Breast epithelium (tissue), 3 donors: ENCODE measurements around the gene GMIP.

ENCODE experiments used
- CTCF ChIP-seq, 3 donors: fragments of 450-650 bp; IDR thresholded peaks; one replicate each; pipeline ENCODE4 v1.5.1; 2016 to 2017; ENCODE audit warnings: antibody characterized with exemption in 3 of 3, mild to moderate bottlenecking in 3 of 3, moderate library complexity in 3 of 3
- POLR2A ChIP-seq: fragments of 450-650 bp; IDR thresholded peaks from one replicate; pipeline ENCODE4 v1.6.1; 2016; ENCODE audit warnings: antibody characterized with exemption, mild to moderate bottlenecking, moderate library complexity
- POLR2AphosphoS5 ChIP-seq, 3 donors: sonication (generic); formaldehyde crosslinking; IDR thresholded peaks; one replicate each; pipeline ENCODE4 v1.6.1; 2017; ENCODE audit warnings: antibody characterized with exemption in 3 of 3

DNA sequence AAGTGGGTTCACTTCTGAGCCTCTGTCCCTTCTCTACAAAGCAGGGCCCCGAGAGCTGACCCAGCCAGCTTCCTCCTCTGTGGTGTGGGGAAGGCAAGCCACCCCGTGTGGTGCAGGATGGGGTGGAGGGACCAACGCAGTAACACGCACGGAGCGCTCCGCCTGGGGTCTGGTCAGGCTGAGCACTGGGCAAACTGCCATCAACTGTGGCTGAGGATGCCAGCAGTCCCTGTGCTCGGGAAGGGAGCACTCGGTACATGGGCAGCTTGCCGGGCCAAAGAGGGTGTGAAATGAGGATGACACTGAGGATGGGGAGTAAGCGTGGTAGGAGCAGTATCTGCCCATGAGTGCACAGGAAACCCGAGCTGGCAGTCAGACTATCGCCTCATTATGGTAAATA lies 7.6 kb upstream of the GMIP start:
- TF ChIP-seq POLR2A (no peak), CTCF (IDR thresholded peaks at IDR 0.05) (no peak), POLR2AphosphoS5 (IDR thresholded peaks at IDR 0.05) (no peak)
